SJCRH30 (cell line): ENCODE data around the gene TRIM63. TPM values are rescaled to one million over a fixed set of nuclear protein-coding genes. Genes with fewer than 3 reads are reported as not detected.

Source experiments
- DNase-seq, 2 experiments: peaks; one replicate each; pipeline ENCODE4 v3.0.0-alpha.2; 2015 to 2020
- H3K27ac ChIP-seq: fragments of 250-450 bp; sonication (Bioruptor Pico); 2 replicates; pipeline ENCODE4 v1.5.1; 2020; ENCODE audit warnings: mild to moderate bottlenecking, moderate library complexity
- H3K27me3 ChIP-seq: fragments of 250-450 bp; sonication (Bioruptor Pico); 2 replicates; pipeline ENCODE4 v1.5.1; 2020; ENCODE audit warnings: mild to moderate bottlenecking, moderate library complexity
- H3K36me3 ChIP-seq: fragments of 250-450 bp; sonication (Bioruptor Pico); 2 replicates; pipeline ENCODE4 v1.5.1; 2020; ENCODE audit warnings: mild to moderate bottlenecking, moderate library complexity
- H3K4me1 ChIP-seq: fragments of 250-450 bp; sonication (Bioruptor Pico); 2 replicates; pipeline ENCODE4 v1.5.1; 2020; ENCODE audit warnings: mild to moderate bottlenecking, moderate library complexity
- H3K4me3 ChIP-seq: fragments of 250-450 bp; sonication (Bioruptor Pico); 2 replicates; pipeline ENCODE4 v1.5.1; 2020; ENCODE audit warnings: mild to moderate bottlenecking, moderate library complexity
- H3K9me3 ChIP-seq: fragments of 250-450 bp; sonication (Bioruptor Pico); replicated peaks from 2 replicates; pipeline ENCODE4 v1.5.1; 2020; ENCODE audit warnings: mild to moderate bottlenecking, moderate library complexity
- total RNA-seq: library from RNA; depleted of rRNA; stranded (reverse); fragments of >200 nt; shearing (Covaris generic); gene quantifications from 2 replicates; pipeline ENCODE4 v1.2.3, GENCODE V29; 2014

The TRIM63 gene
- total RNA-seq, 1 experiment from 2014 or later = not detected

GRCh38 chr1:26078286-26079177 is 11.1 kb upstream of the TRIM63 start:
- DNase-seq = no peak
- no peaks in the 10 kb centered on the region for H3K9me3 ChIP-seq
- H3K27ac ChIP-seq = no peak overlapping the region
- H3K27me3 ChIP-seq = peaks cover 19% of the 10 kb centered on the region
- H3K4me3 ChIP-seq = no peak overlapping the region
- H3K36me3 ChIP-seq = no peaks in the 10 kb centered on the region
- H3K4me1 ChIP-seq = no peaks in the 10 kb centered on the region

GRCh38 chr1:26077524-26077923 is 10.1 kb upstream of the TRIM63 start:
- no peak overlapping the region for H3K4me3 ChIP-seq
- peaks cover 25% of the 10 kb centered on the region for H3K27me3 ChIP-seq
- no peak overlapping the region for H3K27ac ChIP-seq
- H3K9me3 ChIP-seq = no peaks in the 10 kb centered on the region
- no peaks in the 10 kb centered on the region for H3K36me3 ChIP-seq
- no peaks in the 10 kb centered on the region for H3K4me1 ChIP-seq
- no peak for DNase-seq

GRCh38 chr1:26075421-26076144 is 8.2 kb upstream of the TRIM63 start:
- H3K27ac ChIP-seq = no peak overlapping the region
- DNase-seq = no peak
- H3K4me1 ChIP-seq = no peaks in the 10 kb centered on the region
- H3K4me3 ChIP-seq = no peak overlapping the region
- H3K9me3 ChIP-seq = no peaks in the 10 kb centered on the region
- no peaks in the 10 kb centered on the region for H3K36me3 ChIP-seq
- peaks cover 20% of the 10 kb centered on the region for H3K27me3 ChIP-seq

GRCh38 chr1:26072305-26072704 is 4.9 kb upstream of the TRIM63 start:
- H3K27me3 ChIP-seq = peaks cover 28% of the 10 kb centered on the region
- no peaks in the 10 kb centered on the region for H3K36me3 ChIP-seq
- H3K9me3 ChIP-seq = no peaks in the 10 kb centered on the region
- no peak overlapping the region for H3K27ac ChIP-seq
- no peak for DNase-seq
- no peaks in the 10 kb centered on the region for H3K4me1 ChIP-seq
- H3K4me3 ChIP-seq = no peak overlapping the region

GRCh38 chr1:26070963-26071342 is 3.5 kb upstream of the TRIM63 start:
- H3K36me3 ChIP-seq = no peaks in the 10 kb centered on the region
- no peaks in the 10 kb centered on the region for H3K4me1 ChIP-seq
- no peak for DNase-seq
- H3K27me3 ChIP-seq = peaks cover 32% of the 10 kb centered on the region
- no peaks in the 10 kb centered on the region for H3K9me3 ChIP-seq
- H3K27ac ChIP-seq = no peak overlapping the region
- no peak overlapping the region for H3K4me3 ChIP-seq

- Histone ChIP-seq H3K36me3 (no peaks in the 10 kb centered on the region), H3K27me3 (peaks cover 36% of the 10 kb centered on the region), H3K4me1 (no peaks in the 10 kb centered on the region), H3K4me3 (no peak overlapping the region), H3K27ac (no peak overlapping the region), H3K9me3 (no peaks in the 10 kb centered on the region)
- no peak for DNase-seq
Measured at GRCh38 chr1:26070296-26070962, 3.0 kb upstream of the TRIM63 start.

GRCh38 chr1:26069941-26070295 is 2.5 kb upstream of the TRIM63 start:
- H3K27me3 ChIP-seq = peaks cover 39% of the 10 kb centered on the region
- H3K9me3 ChIP-seq = no peaks in the 10 kb centered on the region
- H3K4me1 ChIP-seq = no peaks in the 10 kb centered on the region
- H3K36me3 ChIP-seq = no peaks in the 10 kb centered on the region
- H3K27ac ChIP-seq = no peak overlapping the region
- DNase-seq = no peak
- H3K4me3 ChIP-seq = no peak overlapping the region

GRCh38 chr1:26066857-26067256 is 573 bp downstream of the TRIM63 start:
- no peak for DNase-seq
- no peak overlapping the region for H3K27ac ChIP-seq
- no peaks in the 10 kb centered on the region for H3K4me1 ChIP-seq
- H3K27me3 ChIP-seq = peaks cover 27% of the 10 kb centered on the region
- H3K4me3 ChIP-seq = no peak overlapping the region
- no peaks in the 10 kb centered on the region for H3K36me3 ChIP-seq
- no peaks in the 10 kb centered on the region for H3K9me3 ChIP-seq

GRCh38 chr1:26066160-26066559 is 1.3 kb downstream of the TRIM63 start:
- Histone ChIP-seq H3K27me3 (peaks cover 25% of the 10 kb centered on the region), H3K4me1 (no peaks in the 10 kb centered on the region), H3K9me3 (no peaks in the 10 kb centered on the region), H3K4me3 (no peak overlapping the region), H3K36me3 (no peaks in the 10 kb centered on the region), H3K27ac (no peak overlapping the region)
- DNase-seq = no peak

- H3K36me3 ChIP-seq = no peaks in the 10 kb centered on the region
- no peak overlapping the region for H3K4me3 ChIP-seq
- H3K4me1 ChIP-seq = peaks cover 9% of the 10 kb centered on the region
- peaks cover 19% of the 10 kb centered on the region for H3K27me3 ChIP-seq
- DNase-seq = no peak
- H3K9me3 ChIP-seq = no peaks in the 10 kb centered on the region
- H3K27ac ChIP-seq = no peak overlapping the region
Measured at GRCh38 chr1:26064553-26064952, 2.9 kb downstream of the TRIM63 start.

GRCh38 chr1:26060832-26061574 is 6.4 kb downstream of the TRIM63 start:
- Histone ChIP-seq H3K36me3 (no peaks in the 10 kb centered on the region), H3K27ac (no peak overlapping the region), H3K4me3 (no peak overlapping the region), H3K4me1 (peaks cover 9% of the 10 kb centered on the region), H3K9me3 (no peaks in the 10 kb centered on the region), H3K27me3 (peaks cover 6% of the 10 kb centered on the region; the same call in 1 of the 2 replicates)
- DNase-seq = no peak

GRCh38 chr1:26059906-26060305 is 7.5 kb downstream of the TRIM63 start:
- Histone ChIP-seq H3K27me3 (no peaks in the 10 kb centered on the region; the same call in 1 of the 2 replicates), H3K4me3 (no peak overlapping the region), H3K9me3 (no peaks in the 10 kb centered on the region), H3K36me3 (no peaks in the 10 kb centered on the region), H3K4me1 (peaks cover 9% of the 10 kb centered on the region), H3K27ac (no peak overlapping the region)
- DNase-seq = peak in 1 of 2 experiments; percentile 53

GRCh38 chr1:26058052-26058595 is 9.3 kb downstream of the TRIM63 start:
- H3K4me3 ChIP-seq = no peak overlapping the region
- H3K4me1 ChIP-seq = peaks cover 9% of the 10 kb centered on the region
- H3K27ac ChIP-seq = no peak overlapping the region
- H3K9me3 ChIP-seq = no peaks in the 10 kb centered on the region
- no peak for DNase-seq
- H3K36me3 ChIP-seq = no peaks in the 10 kb centered on the region
- no peaks in the 10 kb centered on the region; the same call in 1 of the 2 replicates for H3K27me3 ChIP-seq

- Histone ChIP-seq H3K27ac (no peak overlapping the region), H3K36me3 (no peaks in the 10 kb centered on the region), H3K9me3 (no peaks in the 10 kb centered on the region), H3K4me1 (peaks cover 9% of the 10 kb centered on the region), H3K27me3 (peaks cover under 1% of the 10 kb centered on the region; the same call in 1 of the 2 replicates), H3K4me3 (no peak overlapping the region)
- no peak for DNase-seq
Measured at GRCh38 chr1:26057189-26057588, 10.2 kb downstream of the TRIM63 start.
